B cell (primary cell): Measurements from ENCODE around the gene LIPK. TPM values are rescaled to one million over a fixed set of nuclear protein-coding genes. Genes with fewer than 3 reads are reported as not detected.
A peak's percentile ranks its signal among the peaks of the same experiment; 100 is the strongest.

Source experiments
- ATAC-seq: fragments of 200-7000 bp; cut with Tn5 transposase; one replicate; pipeline ENCODE4 v1.10.0; 2021; ENCODE audit warnings: low read depth, mild to moderate bottlenecking, moderate number of reproducible peaks, moderate library complexity
- CTCF ChIA-PET: fragments of 350-600 bp; sonication (Branson Sonifier 250); formaldehyde crosslinking; loops from one replicate; lab custom pipeline; 2021; ENCODE audit warnings: antibody characterized with exemption, inconsistent platforms; lab: Charles Lee
- POLR2A ChIA-PET: fragments of 350-600 bp; sonication (Branson Sonifier 250); formaldehyde crosslinking; loops from one replicate; lab custom pipeline; 2021; ENCODE audit warnings: antibody characterized with exemption; lab: Charles Lee
- DNase-seq: peaks from one replicate; pipeline ENCODE4 v3.0.0; 2013
- H2AFZ ChIP-seq: 2 replicates; pipeline ENCODE4 v1.6.1; 2012; ENCODE audit warnings: mild to moderate bottlenecking, low read depth, low read length; ENCODE audit not compliant: insufficient read depth, poor library complexity, severe bottlenecking
- H3K27ac ChIP-seq, 2 donors: 1 replicate in 1 of 2; 2 replicates in 1 of 2; pipeline ENCODE4 v1.5.1; 2012 to 2013; ENCODE audit warnings: low read length in 2 of 2, mild to moderate bottlenecking in 2 of 2, moderate library complexity in 1 of 2
- H3K27me3 ChIP-seq, 4 experiments: fragments of 200-600 bp in 1 of 4; sonication (generic) in 1 of 4; replicated peaks in 1 of 4; 1 replicate in 2 of 4; 2 replicates in 2 of 4; pipeline versions ENCODE4 v1.6.1 to v1.7.0; 2013 to 2016; ENCODE audit warnings: low read length in 3 of 4, mild to moderate bottlenecking in 2 of 4, mixed read lengths in 1 of 4, moderate library complexity in 1 of 4; ENCODE audit not compliant: insufficient read depth in 4 of 4, control insufficient read depth in 3 of 4; ENCODE audit errors: control extremely low read depth in 1 of 4
- H3K36me3 ChIP-seq, 2 experiments: replicated peaks in 1 of 2; 1 replicate in 1 of 2; 2 replicates in 1 of 2; pipeline versions ENCODE4 v1.6.1 to v1.7.1; 2013; ENCODE audit warnings: low read length in 1 of 2; ENCODE audit not compliant: insufficient read depth in 2 of 2, control insufficient read depth in 1 of 2; ENCODE audit errors: control extremely low read depth in 1 of 2, extremely low read depth in 1 of 2
- H3K4me1 ChIP-seq, 2 donors: fragments of 200-600 bp in 1 of 2; sonication (generic) in 1 of 2; 1 replicate in 1 of 2; 2 replicates in 1 of 2; pipeline versions ENCODE4 v1.5.1 to v1.6.1; 2013 to 2017; ENCODE audit warnings: low read length in 2 of 2; ENCODE audit not compliant: control insufficient read depth in 2 of 2, insufficient read depth in 2 of 2
- H3K4me2 ChIP-seq: replicated peaks from 2 replicates; pipeline ENCODE3; 2012; ENCODE audit warnings: mild to moderate bottlenecking, low read depth, low read length; ENCODE audit not compliant: poor library complexity, severe bottlenecking
- H3K4me3 ChIP-seq, 5 experiments: fragments of 200-600 bp in 1 of 5; sonication (generic) in 1 of 5; 1 replicate in 3 of 5; 2 replicates in 2 of 5; pipeline versions ENCODE4 v1.5.1 to v1.7.0; 2011 to 2016; ENCODE audit warnings: low read length in 4 of 5, mild to moderate bottlenecking in 4 of 5, low read depth in 2 of 5, control low read depth in 1 of 5, moderate library complexity in 1 of 5; ENCODE audit not compliant: insufficient read depth in 1 of 5; ENCODE audit errors: control extremely low read depth in 1 of 5, extremely low read depth in 1 of 5
- H3K79me2 ChIP-seq: fragments of 200-600 bp; sonication (generic); one replicate; pipeline ENCODE4 v1.6.0; 2016; ENCODE audit warnings: low read length; ENCODE audit not compliant: control insufficient read depth, insufficient read depth
- H3K9ac ChIP-seq: fragments of 200-600 bp; sonication (generic); 2 replicates; pipeline ENCODE4 v1.6.1; 2017; ENCODE audit warnings: mild to moderate bottlenecking, low read length, moderate library complexity
- H3K9me3 ChIP-seq, 3 donors: one replicate each; pipeline versions ENCODE4 v1.6.1 to v1.7.1; 2013; ENCODE audit warnings: low read length in 2 of 3; ENCODE audit not compliant: control insufficient read depth in 2 of 3, insufficient read depth in 1 of 3; ENCODE audit errors: control extremely low read depth in 1 of 3
- H4K20me1 ChIP-seq: 2 replicates; pipeline ENCODE4 v1.6.0; 2012; ENCODE audit warnings: mild to moderate bottlenecking, low read length; ENCODE audit not compliant: insufficient read depth, control insufficient read depth, poor library complexity, severe bottlenecking
- H3K27ac Mint-ChIP-seq: one replicate; pipeline ENCODE4 v1.8.0; 2021; ENCODE audit warnings: mixed read lengths
- H3K27me3 Mint-ChIP-seq: one replicate; pipeline ENCODE4 v1.8.0; 2021; ENCODE audit warnings: mixed read lengths
- H3K4me1 Mint-ChIP-seq: one replicate; pipeline ENCODE4 v1.8.0; 2021; ENCODE audit warnings: mixed read lengths
- H3K4me3 Mint-ChIP-seq: one replicate; pipeline ENCODE4 v1.8.0; 2021; ENCODE audit warnings: mixed read lengths
- H3K9me3 Mint-ChIP-seq: one replicate; pipeline ENCODE4 v1.8.0; 2022; ENCODE audit warnings: mixed read lengths; ENCODE audit not compliant: insufficient read depth
- EZH2 ChIP-seq: IDR thresholded peaks from 2 replicates; pipeline ENCODE4 v1.6.1; 2012; ENCODE audit warnings: borderline replicate concordance, low read depth, mild to moderate bottlenecking, moderate library complexity, low read length; ENCODE audit not compliant: insufficient read depth, poor library complexity, severe bottlenecking
- WGBS: methylation state at CpG from one replicate; pipeline ENCODE4 v1.1.5; 2013; ENCODE audit warnings: missing lambda C conversion rate; ENCODE audit not compliant: insufficient coverage; 5-methylcytosine and 5-hydroxymethylcytosine counted together
- intact Hi-C: fragments of 100-400 bp; cut with micrococcal nuclease; formaldehyde crosslinking; loops from one replicate; pipeline ENCODE4 v1.10.0; 2022
- polyA plus RNA-seq: library from polyadenylated mRNA; depleted of rRNA; stranded (reverse); fragments of >200 nt; gene quantifications from 2 replicates; pipeline ENCODE4 v1.2.3, GENCODE V29; 2012
- total RNA-seq, 2 donors: library from RNA; stranded (reverse); fragments of 120-200 nt in 1 of 2; gene quantifications; 1 replicate in 1 of 2; 2 replicates in 1 of 2; pipeline versions ENCODE4 v1.2.3 to v1.2.4, GENCODE V29; 2013 to 2022
- TF ChIP-seq, protein P1 (sequence below): fragments of 200-600 bp; IDR thresholded peaks from one replicate; pipeline ENCODE4 v1.8.0; 2022; ENCODE audit warnings: antibody characterized with exemption, mild to moderate bottlenecking

Gene LIPK
- total and polyA plus RNA-seq, 2 donors (not counting 1 experiment from before 2014, with no cell fraction given) = not detected

DNA sequence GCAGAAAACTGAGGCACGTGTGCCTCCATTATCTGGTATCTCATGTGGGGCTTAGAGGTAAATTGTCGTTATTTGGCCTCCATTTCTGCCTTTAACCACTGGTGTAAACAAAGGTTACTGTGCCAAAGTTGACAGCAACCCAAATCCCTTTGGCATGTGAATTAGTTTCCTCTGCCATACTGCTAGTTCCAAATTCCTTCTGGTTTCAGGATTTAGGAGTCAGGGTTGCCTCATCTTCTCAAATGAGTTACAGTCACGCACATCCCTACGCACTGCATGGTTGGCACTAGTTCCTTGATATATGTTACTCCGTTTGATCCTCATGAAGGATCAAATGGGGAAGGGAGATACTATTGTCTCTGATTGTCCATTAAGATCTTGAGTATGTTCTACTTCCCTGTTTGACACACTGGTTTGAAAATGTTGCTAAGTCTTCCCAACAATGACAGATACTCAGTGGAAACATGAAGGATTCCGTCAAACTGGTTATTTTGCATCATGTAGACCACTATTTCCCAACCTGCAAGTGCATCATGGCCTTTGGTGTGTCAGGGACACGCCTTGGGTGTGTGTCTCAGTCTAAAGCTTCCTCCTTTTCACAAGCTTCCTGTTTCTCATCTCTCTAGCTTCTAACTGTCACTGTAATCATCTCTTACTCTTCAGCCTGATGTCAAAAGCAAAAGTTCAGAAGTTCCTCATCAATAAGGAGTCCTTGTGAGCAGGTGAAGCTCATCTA, 53.5 kb downstream of the LIPK start, which contains the start of gene LIPN:
LIPN (plus strand) TSS at position 655 of the 736 bp plus-strand sequence. CDS start 1,386 bp downstream, outside the sequence.
- Mint-ChIP-seq H3K27ac (peak within 1 kb of the TSS; percentile 71), H3K4me3 (peak within 1 kb of the TSS; percentile 49), H3K9me3 (peaks cover 2% of the 10 kb centered on the region), H3K27me3 (peaks cover 5% of the 10 kb centered on the region), H3K4me1 (peaks cover 12% of the 10 kb centered on the region)
- no peaks in the 10 kb centered on the region for H3K27me3 ChIP-seq
- H3K9ac ChIP-seq = no peak within 1 kb of the TSS
- no peaks in the 10 kb centered on the region for H3K36me3 ChIP-seq
- peak within 1 kb of the TSS; percentile 73 for H2AFZ ChIP-seq
- H3K79me2 ChIP-seq = no peaks in the 10 kb centered on the region
- peaks cover 6 to 8% of the 10 kb centered on the region in 2 donors for H3K4me1 ChIP-seq
- intact Hi-C loops = no loop called here
- WGBS = 91% methylated on average over 7 of the region's 7 CpGs
- CTCF ChIA-PET = interaction anchor here (0.7 kb wide), 1 partner anchor 10 kb away, joined by 4 read pairs; no protein-coding TSS in a partner anchor
- no peak for TF ChIP-seq EZH2
- TF ChIP-seq, protein P1, sequence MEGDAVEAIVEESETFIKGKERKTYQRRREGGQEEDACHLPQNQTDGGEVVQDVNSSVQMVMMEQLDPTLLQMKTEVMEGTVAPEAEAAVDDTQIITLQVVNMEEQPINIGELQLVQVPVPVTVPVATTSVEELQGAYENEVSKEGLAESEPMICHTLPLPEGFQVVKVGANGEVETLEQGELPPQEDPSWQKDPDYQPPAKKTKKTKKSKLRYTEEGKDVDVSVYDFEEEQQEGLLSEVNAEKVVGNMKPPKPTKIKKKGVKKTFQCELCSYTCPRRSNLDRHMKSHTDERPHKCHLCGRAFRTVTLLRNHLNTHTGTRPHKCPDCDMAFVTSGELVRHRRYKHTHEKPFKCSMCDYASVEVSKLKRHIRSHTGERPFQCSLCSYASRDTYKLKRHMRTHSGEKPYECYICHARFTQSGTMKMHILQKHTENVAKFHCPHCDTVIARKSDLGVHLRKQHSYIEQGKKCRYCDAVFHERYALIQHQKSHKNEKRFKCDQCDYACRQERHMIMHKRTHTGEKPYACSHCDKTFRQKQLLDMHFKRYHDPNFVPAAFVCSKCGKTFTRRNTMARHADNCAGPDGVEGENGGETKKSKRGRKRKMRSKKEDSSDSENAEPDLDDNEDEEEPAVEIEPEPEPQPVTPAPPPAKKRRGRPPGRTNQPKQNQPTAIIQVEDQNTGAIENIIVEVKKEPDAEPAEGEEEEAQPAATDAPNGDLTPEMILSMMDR = no peak
- H3K4me3 ChIP-seq = no peak within 1 kb of the TSS
- DNase-seq (peak; percentile 33), ATAC-seq (peak; percentile 69)
- POLR2A ChIA-PET = no interaction called here
- H3K9me3 ChIP-seq = no peaks in the 10 kb centered on the region
- no peaks in the 10 kb centered on the region for H4K20me1 ChIP-seq
- peak within 1 kb of the TSS; percentile 14 for H3K4me2 ChIP-seq
- H3K27ac ChIP-seq = no peak within 1 kb of the TSS

DNA sequence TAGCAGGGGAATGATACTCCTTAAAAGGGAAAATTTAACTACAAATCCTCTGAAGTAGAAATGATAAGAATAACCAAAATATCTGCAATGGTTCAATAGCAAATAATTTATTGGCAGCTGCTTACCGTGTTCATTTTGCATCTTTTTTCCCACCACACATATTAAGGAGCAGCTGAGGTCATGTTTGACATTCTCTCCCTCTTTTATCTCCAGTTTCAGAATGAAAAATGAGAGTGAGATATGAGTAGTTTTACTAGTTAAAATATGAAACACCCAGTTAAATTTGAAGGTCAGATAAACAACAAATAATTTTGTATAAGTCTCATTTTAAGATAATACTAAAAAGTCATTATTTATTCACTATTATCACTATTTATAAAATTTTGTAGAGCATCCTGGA, 56.9 kb downstream of the LIPK start:
- Mint-ChIP-seq H3K4me1 (peaks cover 12% of the 10 kb centered on the region), H3K27ac (no peak overlapping the region), H3K27me3 (no peaks in the 10 kb centered on the region), H3K9me3 (peaks cover 2% of the 10 kb centered on the region), H3K4me3 (no peak overlapping the region)
- ChIA-PET POLR2A (no interaction called here), CTCF (no interaction called here)
- H4K20me1 ChIP-seq = no peaks in the 10 kb centered on the region
- intact Hi-C loops = no loop called here
- no peak overlapping the region for H3K4me2 ChIP-seq
- TF ChIP-seq, protein P1 = no peak
- no peak for TF ChIP-seq EZH2
- no peak overlapping the region for H3K27ac ChIP-seq
- H3K27me3 ChIP-seq = no peaks in the 10 kb centered on the region
- H3K9ac ChIP-seq = no peak overlapping the region
- no peak overlapping the region for H3K4me3 ChIP-seq
- no peak for ATAC-seq
- H3K4me1 ChIP-seq = peaks cover 6 to 8% of the 10 kb centered on the region in 2 donors
- WGBS = no CpG with 5 or more reads among the region's 1 CpG
- H3K36me3 ChIP-seq = no peaks in the 10 kb centered on the region
- no peaks in the 10 kb centered on the region for H3K9me3 ChIP-seq
- no peak for DNase-seq
- H2AFZ ChIP-seq = no peak overlapping the region
- H3K79me2 ChIP-seq = no peaks in the 10 kb centered on the region
